K562 (cell line): ENCODE results near the gene B3GNT7.

Experiments
- CBX2 ChIP-seq: fragments of 200-600 bp; sonication (generic); IDR thresholded peaks from one replicate; pipeline ENCODE4 v1.6.1; 2012; ENCODE audit warnings: mild to moderate bottlenecking, low read length, inconsistent platforms; ENCODE audit not compliant: insufficient read depth, poor library complexity, severe bottlenecking
- CHD1 ChIP-seq: fragments of 200-600 bp; sonication (generic); IDR thresholded peaks from one replicate; pipeline ENCODE4 v1.6.1; 2012; ENCODE audit warnings: mild to moderate bottlenecking, moderate library complexity, low read length, inconsistent platforms
- CTCF ChIP-seq, 3 experiments: IDR thresholded peaks in 2 of 3; conservative IDR thresholded peaks in 1 of 3; 2 replicates each; pipeline ENCODE4 v1.5.1; 2011 to 2012; ENCODE audit warnings: low read length in 3 of 3, mild to moderate bottlenecking in 3 of 3, control low read depth in 2 of 3, improper control_type of control experiment in 1 of 3, inconsistent platforms in 1 of 3, low read depth in 1 of 3, mixed read lengths in 1 of 3, moderate library complexity in 1 of 3; ENCODE audit not compliant: insufficient read depth in 2 of 3
- ELK1 ChIP-seq: sonication (generic); formaldehyde crosslinking; IDR thresholded peaks from 2 replicates; pipeline ENCODE4 v1.8.1; 2022; ENCODE audit warnings: missing genetic modification reagents
- EP300 ChIP-seq: IDR thresholded peaks from 2 replicates; pipeline ENCODE4 v1.6.1; 2012; ENCODE audit warnings: low read length, improper control_type of control experiment
- ERF ChIP-seq: fragments of 450-650 bp; formaldehyde crosslinking; IDR thresholded peaks from 2 replicates; pipeline ENCODE4 v1.4.0; 2020; ENCODE audit warnings: mild to moderate bottlenecking, mixed read lengths
- MAX ChIP-seq: sonication (generic); formaldehyde crosslinking; IDR thresholded peaks from 2 replicates; pipeline ENCODE4 v1.9.0; 2022; ENCODE audit warnings: mild to moderate bottlenecking, missing genetic modification reagents
- MBD2 ChIP-seq: sonication (generic); IDR thresholded peaks from 2 replicates; pipeline ENCODE4 v1.6.1; 2016; ENCODE audit warnings: low read depth, borderline replicate concordance
- NR2C2 ChIP-seq, 2 experiments: fragments of 200-800 bp in 1 of 2; sonication (Bioruptor generic) in 1 of 2; sonication (generic) in 1 of 2; formaldehyde crosslinking in 1 of 2; IDR thresholded peaks; 2 replicates each; pipeline versions ENCODE4 v1.6.1 to v1.8.0; 2016 to 2022; ENCODE audit warnings: mild to moderate bottlenecking in 1 of 2, missing compliant biosample characterization in 1 of 2, missing genetic modification characterization in 1 of 2, missing genetic modification reagents in 1 of 2
- POLR2A ChIP-seq: fragments of 450-650 bp; conservative IDR thresholded peaks from 2 replicates; pipeline ENCODE4 v1.6.1; 2016
- RBM25 ChIP-seq: fragments of 200-400 bp; formaldehyde crosslinking; IDR thresholded peaks from 2 replicates; pipeline ENCODE4 v1.6.1; 2018; ENCODE audit warnings: low read length, low read depth, moderate library complexity; ENCODE audit not compliant: severe bottlenecking
- TEAD4 ChIP-seq, 2 experiments: sonication (generic) in 1 of 2; formaldehyde crosslinking in 1 of 2; IDR thresholded peaks; 2 replicates each; pipeline versions ENCODE4 v1.6.1 to v1.8.0; 2012 to 2022; ENCODE audit warnings: borderline replicate concordance in 1 of 2, inconsistent platforms in 1 of 2, low read length in 1 of 2, mild to moderate bottlenecking in 1 of 2, missing genetic modification reagents in 1 of 2
- USF1 ChIP-seq: sonication (generic); formaldehyde crosslinking; IDR thresholded peaks from 2 replicates; pipeline ENCODE4 v1.9.0; 2022; ENCODE audit warnings: mild to moderate bottlenecking, missing genetic modification reagents

GRCh38 chr2:231390667-231391066 is 4.8 kb upstream of the B3GNT7 start:
- TF ChIP-seq ELK1 (CRISPR knock-in tag) (no peak), POLR2A (no peak), TEAD4 (IDR thresholded peaks at IDR 0.05; ENCODE audit: low read length) (no peak), TEAD4 (CRISPR knock-in tag; IDR thresholded peaks at IDR 0.05; ENCODE audit: borderline replicate concordance) (no peak), NR2C2 (CRISPR knock-in tag; IDR thresholded peaks at IDR 0.05) (no peak), NR2C2 (tag; IDR thresholded peaks at IDR 0.05) (no peak), CHD1 (no peak), MAX (CRISPR knock-in tag) (no peak), ERF (CRISPR knock-in tag) (no peak), CTCF (IDR thresholded peaks at IDR 0.05 in 2 of 3, conservative IDR thresholded peaks at IDR 0.05 in 1 of 3; ENCODE audit: insufficient read depth in 2 of 3, low read depth in 1 of 3, low read length in 3 of 3) (no peak), MBD2 (no peak), EP300 (no peak), RBM25 (no peak), USF1 (CRISPR knock-in tag) (no peak), CBX2 (no peak)
